Body of pancreas (tissue), 4 donors: ENCODE data around the gene ARF3. TPM values are rescaled to one million over a fixed set of nuclear protein-coding genes. Genes with fewer than 3 reads are reported as not detected.

Experiments used
- ATAC-seq: fragments of 150-250 bp; one replicate; pipeline ENCODE4 v1.9.1; 2016
- DNase-seq, 4 donors: peaks; one replicate each; pipeline ENCODE4 v3.0.0-alpha.2; 2019
- H3K27ac ChIP-seq, 4 donors: fragments of 200-600 bp; sonication (generic); 1 replicate in 3 of 4; 2 replicates in 1 of 4; pipeline versions ENCODE4 v1.5.1 to v1.6.1; 2016 to 2019; ENCODE audit warnings: mild to moderate bottlenecking in 1 of 4, mixed read lengths in 1 of 4, moderate library complexity in 1 of 4
- H3K27me3 ChIP-seq, 2 donors: fragments of 200-600 bp; sonication (generic); one replicate each; pipeline ENCODE4 v1.6.0; 2016; ENCODE audit warnings: mild to moderate bottlenecking in 1 of 2
- H3K36me3 ChIP-seq, 2 donors: fragments of 200-600 bp; sonication (generic); replicated peaks in 1 of 2; 2 replicates each; pipeline ENCODE4 v1.5.1; 2016; ENCODE audit warnings: low read depth in 2 of 2; ENCODE audit not compliant: insufficient read depth in 1 of 2
- H3K4me1 ChIP-seq: fragments of 200-600 bp; sonication (generic); one replicate; pipeline ENCODE4 v1.6.0; 2016
- H3K4me3 ChIP-seq, 2 donors: fragments of 200-600 bp; sonication (generic); 1 replicate in 1 of 2; 2 replicates in 1 of 2; pipeline ENCODE4 v1.5.1; 2016 to 2019
- H3K9me3 ChIP-seq, 3 donors: fragments of 200-600 bp; sonication (generic); 1 replicate in 2 of 3; 2 replicates in 1 of 3; pipeline ENCODE4 v1.5.1; 2016
- POLR2A ChIP-seq, 3 donors: fragments of 450-650 bp; IDR thresholded peaks; one replicate each; pipeline ENCODE4 v1.6.1; 2016; ENCODE audit warnings: antibody characterized with exemption in 3 of 3, mild to moderate bottlenecking in 2 of 3
- WGBS, 2 donors: methylation state at CpG; one replicate each; pipeline ENCODE4 v1.1.5; 2017; 5-methylcytosine and 5-hydroxymethylcytosine counted together
- intact Hi-C: fragments of 100-400 bp; cut with DNase I; formaldehyde crosslinking; loops from one replicate; pipeline ENCODE4 v1.15.1; 2023
- total RNA-seq, 2 donors: library from RNA; depleted of rRNA; stranded (reverse); fragments of >200 nt; gene quantifications; one replicate each; pipeline ENCODE4 v1.1.0, GENCODE V29; 2016
- TF ChIP-seq, protein P1 (sequence below), 7 experiments: fragments of 450-650 bp in 4 of 7; fragments of 200-600 bp in 3 of 7; sonication (generic) in 3 of 7; IDR thresholded peaks; one replicate each; pipeline ENCODE4 v1.5.1; 2016 to 2019; ENCODE audit warnings: antibody characterized with exemption in 7 of 7

ARF3 gene
- total RNA-seq, 2 donors from 2014 or later, result 22.3 to 24.1 TPM

DNA sequence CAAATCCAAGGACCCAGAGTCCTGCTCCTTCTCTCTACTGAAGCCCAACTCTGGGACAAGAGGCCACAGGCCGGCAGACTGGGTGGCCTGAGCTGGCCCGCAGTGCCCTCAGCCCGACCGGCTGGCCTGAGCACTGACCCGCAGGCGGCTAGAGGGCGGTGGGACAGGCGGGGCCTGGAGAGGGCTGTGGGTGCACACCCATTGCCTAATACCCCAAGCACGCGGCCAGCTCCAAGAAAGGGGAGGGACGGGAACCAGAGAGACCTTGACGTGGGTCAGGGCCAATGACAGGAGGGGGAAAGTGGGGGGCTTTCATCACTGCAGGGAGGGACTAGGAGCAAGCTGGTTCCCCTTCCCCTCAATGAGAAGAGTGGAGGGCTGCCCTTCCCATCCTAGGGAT is 16.2 kb upstream of the ARF3 start:
- H3K4me1 ChIP-seq, result peaks cover 37% of the 10 kb centered on the region
- H3K4me3 ChIP-seq, result no peak overlapping the region
- WGBS, 2 donors, result 11 to 18% methylated on average over 4 to 12 of the region's 12 CpGs
- TF ChIP-seq, protein P1, sequence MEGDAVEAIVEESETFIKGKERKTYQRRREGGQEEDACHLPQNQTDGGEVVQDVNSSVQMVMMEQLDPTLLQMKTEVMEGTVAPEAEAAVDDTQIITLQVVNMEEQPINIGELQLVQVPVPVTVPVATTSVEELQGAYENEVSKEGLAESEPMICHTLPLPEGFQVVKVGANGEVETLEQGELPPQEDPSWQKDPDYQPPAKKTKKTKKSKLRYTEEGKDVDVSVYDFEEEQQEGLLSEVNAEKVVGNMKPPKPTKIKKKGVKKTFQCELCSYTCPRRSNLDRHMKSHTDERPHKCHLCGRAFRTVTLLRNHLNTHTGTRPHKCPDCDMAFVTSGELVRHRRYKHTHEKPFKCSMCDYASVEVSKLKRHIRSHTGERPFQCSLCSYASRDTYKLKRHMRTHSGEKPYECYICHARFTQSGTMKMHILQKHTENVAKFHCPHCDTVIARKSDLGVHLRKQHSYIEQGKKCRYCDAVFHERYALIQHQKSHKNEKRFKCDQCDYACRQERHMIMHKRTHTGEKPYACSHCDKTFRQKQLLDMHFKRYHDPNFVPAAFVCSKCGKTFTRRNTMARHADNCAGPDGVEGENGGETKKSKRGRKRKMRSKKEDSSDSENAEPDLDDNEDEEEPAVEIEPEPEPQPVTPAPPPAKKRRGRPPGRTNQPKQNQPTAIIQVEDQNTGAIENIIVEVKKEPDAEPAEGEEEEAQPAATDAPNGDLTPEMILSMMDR (IDR thresholded peaks at IDR 0.05), result no peak
- no peak for TF ChIP-seq POLR2A (IDR thresholded peaks at IDR 0.05)
- peaks cover 0 to 39% of the 10 kb centered on the region in 2 donors for H3K27me3 ChIP-seq
- ATAC-seq, result no peak
- intact Hi-C loops, result no loop called here
- H3K9me3 ChIP-seq, result no peaks in the 10 kb centered on the region
- no peaks in the 10 kb centered on the region for H3K36me3 ChIP-seq
- DNase-seq, result no peak
- no peak overlapping the region for H3K27ac ChIP-seq

GRCh38 chr12:48972952-48973483 is 15.7 kb upstream of the ARF3 start:
- DNase-seq (no peak), ATAC-seq (no peak)
- no peak for TF ChIP-seq POLR2A (IDR thresholded peaks at IDR 0.05)
- TF ChIP-seq, protein P1 (IDR thresholded peaks at IDR 0.05), result no peak
- WGBS, 2 donors, result 0 to 13% methylated on average over 1 to 3 of the region's 3 CpGs
- Histone ChIP-seq H3K27me3 (peaks cover 0 to 34% of the 10 kb centered on the region in 2 donors), H3K27ac (no peak overlapping the region), H3K9me3 (no peaks in the 10 kb centered on the region), H3K4me1 (peaks cover 31% of the 10 kb centered on the region), H3K4me3 (no peak overlapping the region), H3K36me3 (no peaks in the 10 kb centered on the region)
- intact Hi-C loops, result no loop called here

DNA sequence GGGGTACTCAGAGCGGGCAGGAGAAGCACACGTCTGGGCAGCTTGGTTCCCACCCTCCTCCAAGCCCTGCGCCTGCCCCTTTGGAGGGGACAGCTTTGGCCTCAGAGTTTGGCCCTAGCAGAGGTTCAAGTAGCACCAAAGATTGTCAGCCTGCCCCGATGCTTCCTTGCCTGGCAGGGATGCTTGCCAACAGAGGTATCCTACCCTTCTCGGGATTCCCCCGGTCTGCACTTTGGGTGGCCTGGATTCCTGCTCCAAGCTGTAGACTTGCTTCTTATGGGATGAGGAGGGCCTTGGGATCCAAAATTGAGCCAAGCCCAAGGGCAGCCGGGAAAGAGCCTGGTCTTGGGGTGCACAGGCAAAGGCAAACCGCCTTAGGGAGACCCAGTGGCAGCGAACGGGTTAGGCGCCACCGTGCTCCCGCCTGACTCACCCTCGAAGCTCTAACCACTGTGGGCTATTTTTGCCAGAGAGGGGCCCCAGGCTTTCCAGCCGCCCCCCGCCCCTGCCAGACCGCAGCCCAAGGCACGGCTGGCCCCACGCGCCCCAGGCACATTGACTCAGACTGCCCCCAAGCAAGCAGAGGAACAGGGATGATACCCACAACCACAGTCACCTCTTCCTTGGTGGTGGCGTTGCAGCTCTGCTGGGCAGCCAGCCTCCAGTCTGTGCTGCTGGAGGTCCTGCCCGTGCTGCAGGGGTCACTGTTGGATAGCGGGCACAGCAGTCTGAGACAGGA is 15.1 kb upstream of the ARF3 start:
- Histone ChIP-seq H3K4me1 (peaks cover 27% of the 10 kb centered on the region), H3K27ac (no peak overlapping the region), H3K9me3 (no peaks in the 10 kb centered on the region), H3K4me3 (no peak overlapping the region), H3K27me3 (peaks cover 0 to 30% of the 10 kb centered on the region in 2 donors), H3K36me3 (no peaks in the 10 kb centered on the region)
- WGBS, 2 donors, result 12 to 15% methylated on average over 9 to 19 of the region's 23 CpGs
- intact Hi-C loops, result no loop called here
- ATAC-seq, result no peak
- TF ChIP-seq, protein P1 (IDR thresholded peaks at IDR 0.05), result no peak
- no peak for TF ChIP-seq POLR2A (IDR thresholded peaks at IDR 0.05)
- no peak for DNase-seq

DNA sequence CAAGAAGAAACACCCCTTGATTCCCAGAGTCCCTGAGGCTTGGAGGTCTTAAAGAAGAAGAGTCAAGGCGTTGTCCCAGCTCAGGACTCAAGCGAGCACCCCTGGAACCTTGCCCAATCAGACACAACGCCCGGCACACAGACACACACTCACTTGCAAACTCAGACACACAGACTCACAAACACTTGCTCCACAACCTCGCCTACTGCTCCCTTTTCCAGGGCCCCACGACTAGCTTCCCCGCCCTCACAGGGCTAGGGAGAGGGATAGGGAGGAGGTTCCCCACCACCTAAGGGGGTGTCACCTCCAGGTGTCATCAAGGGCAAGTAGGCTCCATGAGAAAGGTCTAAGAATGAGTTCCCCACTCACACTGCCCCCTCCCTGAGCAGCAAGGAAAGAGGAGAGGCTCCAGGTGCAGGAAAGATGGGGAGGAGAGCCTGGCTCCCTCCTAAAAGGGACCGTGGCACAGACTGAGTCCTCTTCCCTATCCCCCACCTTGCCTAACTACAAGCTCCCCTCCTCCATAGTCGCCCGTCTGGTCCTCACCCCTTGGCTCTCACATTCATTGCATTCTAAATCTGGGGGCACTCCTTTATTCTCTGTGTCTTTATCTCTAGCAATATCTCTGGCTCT is 13.5 kb upstream of the ARF3 start:
- Histone ChIP-seq H3K27ac (no peak overlapping the region), H3K36me3 (no peaks in the 10 kb centered on the region), H3K4me3 (no peak overlapping the region), H3K27me3 (peaks cover 0 to 30% of the 10 kb centered on the region in 2 donors), H3K9me3 (no peaks in the 10 kb centered on the region), H3K4me1 (peaks cover 27% of the 10 kb centered on the region)
- TF ChIP-seq, protein P1 (IDR thresholded peaks at IDR 0.05), result no peak
- TF ChIP-seq POLR2A (IDR thresholded peaks at IDR 0.05), result no peak
- ATAC-seq, result no peak
- intact Hi-C loops, result no loop called here
- 30 to 40% methylated on average over 7 to 10 of the region's 10 CpGs for WGBS, 2 donors
- no peak for DNase-seq
